ENCODE data around the gene YRDC. TPM values are rescaled to one million over a fixed set of nuclear protein-coding genes. Genes with fewer than 3 reads are reported as not detected.

The YRDC gene
- total RNA-seq, 1 donor from 2014 or later = 18.6 TPM

DNA sequence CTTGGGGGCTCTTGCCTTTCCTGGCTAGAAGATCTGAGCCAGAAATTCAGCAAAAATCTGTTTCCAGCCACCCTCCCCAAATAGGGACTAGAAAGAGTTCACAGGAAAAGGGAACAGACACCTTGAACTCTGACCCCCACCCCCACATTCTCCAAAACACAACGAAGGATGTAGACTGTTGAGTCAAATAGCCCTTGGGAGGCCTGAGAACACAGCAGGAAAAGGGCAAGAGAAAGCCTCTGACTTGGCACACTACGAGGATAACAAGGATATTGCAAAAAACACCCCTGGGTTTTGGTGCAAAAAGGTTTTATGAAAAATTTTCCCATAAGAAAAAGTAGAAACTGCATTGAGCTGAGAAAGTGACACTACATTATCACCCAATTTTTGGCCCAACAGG is 1.9 kb upstream of the YRDC start:
- H3K27ac Mint-ChIP-seq = no peak overlapping the region
- H3K27me3 Mint-ChIP-seq (ENCODE audit: low read depth) = no peaks in the 10 kb centered on the region
- H3K4me1 Mint-ChIP-seq = peaks cover 13% of the 10 kb centered on the region
- no peak for TF ChIP-seq CTCF (IDR thresholded peaks at IDR 0.05; ENCODE audit: unreplicated experiment)
- H3K36me3 Mint-ChIP-seq = peaks cover 3% of the 10 kb centered on the region
- no peaks in the 10 kb centered on the region for H3K9me3 Mint-ChIP-seq
- H3K4me3 Mint-ChIP-seq = no peak overlapping the region
- DNase-seq (ENCODE audit: low spot score in 2 of 2, unreplicated experiment in 2 of 2) = no peak

GRCh38 chr1:37808369-37809319 is 636 bp upstream of the YRDC start:
- Mint-ChIP-seq H3K27me3 (ENCODE audit: low read depth) (no peaks in the 10 kb centered on the region), H3K36me3 (peaks cover 12% of the 10 kb centered on the region), H3K9me3 (no peaks in the 10 kb centered on the region), H3K4me3 (peak overlapping the region; percentile 91), H3K4me1 (peaks cover 13% of the 10 kb centered on the region), H3K27ac (peak overlapping the region; percentile 95)
- DNase-seq (ENCODE audit: low spot score in 2 of 2, unreplicated experiment in 2 of 2) = peak; percentile 53 to 73
- no peak for TF ChIP-seq CTCF (IDR thresholded peaks at IDR 0.05; ENCODE audit: unreplicated experiment)

GRCh38 chr1:37807220-37807554 is 821 bp downstream of the YRDC start:
- TF ChIP-seq CTCF (IDR thresholded peaks at IDR 0.05; ENCODE audit: unreplicated experiment) = no peak
- Mint-ChIP-seq H3K4me3 (peak overlapping the region; percentile 77), H3K27ac (peak overlapping the region; percentile 89), H3K4me1 (peaks cover 13% of the 10 kb centered on the region), H3K9me3 (no peaks in the 10 kb centered on the region), H3K27me3 (ENCODE audit: low read depth) (no peaks in the 10 kb centered on the region), H3K36me3 (peaks cover 23% of the 10 kb centered on the region)
- DNase-seq (ENCODE audit: low spot score in 2 of 2, unreplicated experiment in 2 of 2) = no peak

GRCh38 chr1:37802439-37802838 is 5.6 kb downstream of the YRDC start:
- Mint-ChIP-seq H3K27me3 (ENCODE audit: low read depth) (no peaks in the 10 kb centered on the region), H3K9me3 (no peaks in the 10 kb centered on the region), H3K4me3 (no peak overlapping the region), H3K27ac (no peak overlapping the region), H3K36me3 (peaks cover 27% of the 10 kb centered on the region), H3K4me1 (peaks cover 8% of the 10 kb centered on the region)
- TF ChIP-seq CTCF (IDR thresholded peaks at IDR 0.05; ENCODE audit: unreplicated experiment) = no peak
- DNase-seq (ENCODE audit: low spot score in 2 of 2, unreplicated experiment in 2 of 2) = no peak

GRCh38 chr1:37797750-37798345 is 10.2 kb downstream of the YRDC start:
- peaks cover 29% of the 10 kb centered on the region for H3K27me3 Mint-ChIP-seq (ENCODE audit: low read depth)
- H3K9me3 Mint-ChIP-seq = no peaks in the 10 kb centered on the region
- no peak overlapping the region for H3K27ac Mint-ChIP-seq
- no peak overlapping the region for H3K4me3 Mint-ChIP-seq
- TF ChIP-seq CTCF (IDR thresholded peaks at IDR 0.05; ENCODE audit: unreplicated experiment) = no peak
- no peak for DNase-seq (ENCODE audit: low spot score in 2 of 2, unreplicated experiment in 2 of 2)
- H3K36me3 Mint-ChIP-seq = peaks cover 11% of the 10 kb centered on the region
- peaks cover 2% of the 10 kb centered on the region for H3K4me1 Mint-ChIP-seq

Data from mesothelial cell of epicardium (in vitro differentiated cells).